PC-9 (cell line): Measurements from ENCODE around the gene NRGN. TPM values are rescaled to one million over a fixed set of nuclear protein-coding genes. Genes with fewer than 3 reads are reported as not detected.
A peak's percentile ranks its signal among the peaks of the same experiment; 100 is the strongest.
"Not testable (repeated sequence)": the region's sequence is repeated elsewhere in the genome, so short reads cannot be mapped to it uniquely, and the experiment has no call there.

Experiments
- BruUV-seq: library from RNA; stranded (reverse); fragments of 400-500 nt; replicated peaks from 2 replicates; lab custom pipeline; 2021; lab: Mats Ljungman, UMichigan
- CTCF ChIA-PET: fragments of 300-600 bp; sonication (Branson Sonifier 250); formaldehyde crosslinking; loops from one replicate; lab custom pipeline; 2022; ENCODE audit warnings: antibody characterized with exemption; lab: Charles Lee
- POLR2A ChIA-PET: fragments of 300-600 bp; sonication (Branson Sonifier 250); formaldehyde crosslinking; loops from one replicate; lab custom pipeline; 2022; ENCODE audit warnings: antibody characterized with exemption; ENCODE audit not compliant: unreplicated experiment; lab: Charles Lee
- DNase-seq, 2 experiments: peaks; one replicate each; pipeline versions ENCODE4 v3.0.0 to v3.0.0-alpha.2; 2015 to 2022; ENCODE audit warnings: mixed read lengths in 1 of 2
- H2AFZ ChIP-seq: fragments of 200-600 bp; sonication (generic); 2 replicates; pipeline ENCODE4 v1.8.1; 2017; ENCODE audit warnings: antibody characterized with exemption
- H3F3A ChIP-seq: fragments of 200-600 bp; sonication (generic); 2 replicates; pipeline ENCODE4 v1.8.1; 2017; ENCODE audit warnings: antibody characterized with exemption, mild to moderate bottlenecking, low read depth; ENCODE audit not compliant: insufficient read depth
- H3K27ac ChIP-seq: fragments of 200-600 bp; sonication (generic); 2 replicates; pipeline ENCODE4 v1.6.1; 2016; ENCODE audit warnings: mixed run types
- H3K27me3 ChIP-seq: fragments of 200-600 bp; sonication (generic); 2 replicates; pipeline ENCODE4 v1.6.1; 2016; ENCODE audit warnings: low read depth, mixed run types; ENCODE audit not compliant: insufficient read depth
- H3K36me3 ChIP-seq: fragments of 200-600 bp; sonication (generic); 2 replicates; pipeline ENCODE4 v1.6.1; 2016; ENCODE audit warnings: low read depth, mixed run types
- H3K4me1 ChIP-seq: fragments of 200-600 bp; sonication (generic); replicated peaks from 2 replicates; pipeline ENCODE4 v1.6.1; 2016; ENCODE audit warnings: mixed run types; ENCODE audit not compliant: insufficient read depth
- H3K4me2 ChIP-seq: fragments of 200-600 bp; sonication (generic); 2 replicates; pipeline ENCODE4 v1.6.1; 2017; ENCODE audit warnings: mixed run types
- H3K4me3 ChIP-seq: fragments of 200-600 bp; sonication (generic); 2 replicates; pipeline ENCODE4 v1.6.1; 2016; ENCODE audit warnings: mixed run types
- H3K79me2 ChIP-seq: fragments of 200-600 bp; sonication (generic); 2 replicates; pipeline ENCODE4 v1.6.1; 2017; ENCODE audit warnings: low read depth, mixed run types
- H3K9me2 ChIP-seq: fragments of 200-600 bp; sonication (generic); 2 replicates; pipeline ENCODE4 v1.8.1; 2017; ENCODE audit warnings: mild to moderate bottlenecking; ENCODE audit not compliant: insufficient read depth
- H3K9me3 ChIP-seq: fragments of 200-600 bp; sonication (generic); 2 replicates; pipeline ENCODE4 v1.8.1; 2016; ENCODE audit warnings: low read depth; ENCODE audit not compliant: insufficient read depth
- H4K20me1 ChIP-seq: fragments of 200-600 bp; sonication (generic); 2 replicates; pipeline ENCODE4 v1.8.1; 2017; ENCODE audit not compliant: insufficient read depth
- EZH2 ChIP-seq: fragments of 200-600 bp; sonication (generic); IDR thresholded peaks from 2 replicates; pipeline ENCODE4 v1.8.0; 2017; ENCODE audit warnings: antibody characterized with exemption, low read depth
- intact Hi-C: fragments of 100-400 bp; cut with micrococcal nuclease; formaldehyde crosslinking; loops from one replicate; pipeline ENCODE4 v1.10.0; 2022; ENCODE audit not compliant: unreplicated experiment
- total RNA-seq: library from RNA; stranded (reverse); gene quantifications from 2 replicates; pipeline ENCODE4 v1.2.3, GENCODE V29; 2021
- TF ChIP-seq, protein P1 (sequence below): fragments of 200-600 bp; sonication (generic); conservative IDR thresholded peaks from 2 replicates; pipeline ENCODE4 v1.6.1; 2017; ENCODE audit warnings: mixed run types, antibody characterized with exemption, mild to moderate bottlenecking, moderate library complexity

Gene NRGN
- total RNA-seq, 1 experiment from 2014 or later = 10.2 TPM

DNA sequence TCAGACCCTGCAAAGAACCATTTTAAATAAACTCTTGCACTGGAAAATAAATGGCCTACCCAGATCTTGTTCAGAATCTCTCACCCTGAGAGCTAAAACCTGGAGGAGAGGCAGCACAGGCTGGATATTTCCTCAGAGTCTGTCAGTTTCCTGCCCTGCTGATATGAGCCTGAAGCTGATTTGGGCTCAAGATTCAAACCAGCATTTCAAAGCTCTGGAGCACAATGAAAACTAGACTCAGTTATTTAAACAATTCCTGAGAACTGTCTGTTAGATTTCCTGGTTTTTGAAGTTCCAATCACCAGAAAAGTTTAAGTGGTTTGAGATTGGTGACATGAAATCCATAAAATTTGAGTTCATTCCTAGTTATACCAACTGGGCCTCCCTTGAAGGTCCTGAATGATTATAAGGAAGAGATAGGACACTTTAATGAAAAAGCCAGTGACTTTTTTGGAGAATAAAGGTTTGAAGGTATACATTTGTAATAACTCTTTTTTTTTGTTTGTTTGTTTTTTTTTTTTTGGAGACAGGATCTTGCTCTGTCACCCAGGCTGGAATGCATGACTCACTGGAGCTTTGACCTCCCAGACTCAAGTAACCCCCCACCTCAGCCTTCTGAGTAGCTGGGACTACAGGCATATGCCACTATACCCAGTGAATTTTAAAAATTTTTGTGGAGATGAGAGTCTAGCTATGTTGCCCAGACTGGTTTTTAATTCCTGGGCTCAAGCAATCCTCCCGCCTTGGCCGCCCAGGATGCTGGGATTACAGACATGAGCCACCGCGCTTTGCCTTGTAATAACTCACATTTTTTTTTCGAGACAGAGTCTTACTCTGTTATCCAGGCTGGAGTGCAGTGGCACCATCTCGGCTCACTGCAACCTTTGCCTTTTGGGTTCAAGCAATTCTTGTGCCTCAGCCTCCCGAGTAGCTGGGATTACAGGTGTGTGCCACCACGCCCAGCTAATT, 30.3 kb downstream of the NRGN start:
- H3K9me3 ChIP-seq = no peaks in the 10 kb centered on the region
- H3K36me3 ChIP-seq = peaks cover 19% of the 10 kb centered on the region; the same call in 1 of the 2 replicates
- peak overlapping the region; percentile 72 for H3K27ac ChIP-seq
- no peaks in the 10 kb centered on the region for H3K9me2 ChIP-seq
- TF ChIP-seq, protein P1, sequence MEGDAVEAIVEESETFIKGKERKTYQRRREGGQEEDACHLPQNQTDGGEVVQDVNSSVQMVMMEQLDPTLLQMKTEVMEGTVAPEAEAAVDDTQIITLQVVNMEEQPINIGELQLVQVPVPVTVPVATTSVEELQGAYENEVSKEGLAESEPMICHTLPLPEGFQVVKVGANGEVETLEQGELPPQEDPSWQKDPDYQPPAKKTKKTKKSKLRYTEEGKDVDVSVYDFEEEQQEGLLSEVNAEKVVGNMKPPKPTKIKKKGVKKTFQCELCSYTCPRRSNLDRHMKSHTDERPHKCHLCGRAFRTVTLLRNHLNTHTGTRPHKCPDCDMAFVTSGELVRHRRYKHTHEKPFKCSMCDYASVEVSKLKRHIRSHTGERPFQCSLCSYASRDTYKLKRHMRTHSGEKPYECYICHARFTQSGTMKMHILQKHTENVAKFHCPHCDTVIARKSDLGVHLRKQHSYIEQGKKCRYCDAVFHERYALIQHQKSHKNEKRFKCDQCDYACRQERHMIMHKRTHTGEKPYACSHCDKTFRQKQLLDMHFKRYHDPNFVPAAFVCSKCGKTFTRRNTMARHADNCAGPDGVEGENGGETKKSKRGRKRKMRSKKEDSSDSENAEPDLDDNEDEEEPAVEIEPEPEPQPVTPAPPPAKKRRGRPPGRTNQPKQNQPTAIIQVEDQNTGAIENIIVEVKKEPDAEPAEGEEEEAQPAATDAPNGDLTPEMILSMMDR = no peak
- TF ChIP-seq EZH2 = no peak
- peaks cover 42% of the 10 kb centered on the region for H3F3A ChIP-seq
- intact Hi-C loops = no loop called here
- peak overlapping the region; percentile 49 for H3K4me2 ChIP-seq
- peaks cover 29% of the 10 kb centered on the region; the same call in 1 of the 2 replicates for H3K79me2 ChIP-seq
- H3K4me3 ChIP-seq = peak overlapping the region; percentile 1; the same call in 1 of the 2 replicates
- H2AFZ ChIP-seq = no peak overlapping the region
- H3K27me3 ChIP-seq = no peaks in the 10 kb centered on the region
- H4K20me1 ChIP-seq = no peaks in the 10 kb centered on the region
- peak; percentile 72 to 93 for DNase-seq
- CTCF ChIA-PET = interaction anchor here (0.6 to 0.8 kb wide), 2 partner anchors 24 to 29 kb away, joined by 4 to 7 read pairs; no protein-coding TSS in a partner anchor
- H3K4me1 ChIP-seq = peaks cover 42% of the 10 kb centered on the region
- BruUV-seq = no TSS peak
- POLR2A ChIA-PET = interaction anchor here (0.6 to 0.7 kb wide), 5 partner anchors 21 to 1118 kb away, joined by 5 to 17 read pairs (median 7); partner anchors contain the start of genes HYLS1 and SIAE

DNA sequence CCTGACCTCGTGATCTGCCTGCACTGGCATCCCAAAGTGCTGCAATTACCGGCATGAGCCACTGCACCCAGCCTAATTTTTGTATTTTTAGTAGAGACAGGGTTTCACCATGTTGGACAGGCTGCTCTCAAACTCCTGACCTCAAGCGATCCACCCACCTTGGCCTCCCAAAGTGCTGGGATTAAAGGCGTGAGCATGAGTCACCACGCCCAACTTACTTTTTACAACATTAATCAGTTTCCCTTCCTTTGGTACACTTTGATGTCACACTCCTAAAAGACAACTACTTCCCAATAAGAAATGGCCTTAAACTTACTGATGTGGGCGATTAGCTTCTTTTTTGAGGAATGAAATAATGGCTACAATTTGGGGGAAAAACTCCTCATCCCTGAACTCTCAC, 31.2 kb downstream of the NRGN start:
- CTCF ChIA-PET = interaction anchor here (0.8 kb wide), 1 partner anchor 28 kb away, joined by 7 read pairs; no protein-coding TSS in a partner anchor
- intact Hi-C loops, BruUV-seq: not testable (repeated sequence)

DNA sequence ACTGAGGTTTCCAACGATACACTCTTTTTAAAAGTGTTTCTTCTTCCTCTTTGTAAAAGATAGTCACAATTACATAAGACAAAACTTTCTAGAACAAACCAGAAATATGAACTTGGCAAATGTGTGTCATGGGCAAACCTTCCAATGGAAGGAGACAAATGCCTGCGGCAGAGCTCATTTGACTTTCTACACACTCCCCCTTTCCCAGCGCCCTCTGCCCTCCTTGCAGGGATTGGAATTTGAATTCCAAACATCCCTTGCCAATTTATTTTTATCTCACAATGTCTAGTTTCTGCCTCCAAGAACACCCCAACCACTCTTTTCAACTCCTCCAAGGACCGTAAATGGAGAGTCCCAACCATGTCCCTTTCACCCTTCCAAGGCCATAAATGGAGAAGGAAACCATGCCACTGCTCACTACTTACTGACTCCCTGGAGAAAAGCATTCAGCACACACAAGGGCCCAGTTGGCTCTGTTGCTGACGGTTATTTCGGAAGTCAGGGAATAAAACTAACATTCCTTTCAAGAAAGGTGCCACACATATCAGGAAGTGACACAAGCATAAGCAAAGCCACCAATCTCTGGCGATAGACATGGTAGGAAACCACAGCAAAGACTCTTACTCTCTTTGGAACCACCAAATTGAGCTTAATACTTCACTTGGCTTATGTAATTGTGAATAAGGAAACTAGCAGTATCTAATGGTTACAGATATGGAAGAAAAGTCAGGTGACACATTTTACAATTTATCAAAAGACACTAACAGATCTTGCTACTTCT, 37.3 kb downstream of the NRGN start:
- Histone ChIP-seq H3K27me3 (no peaks in the 10 kb centered on the region), H3K36me3 (no peaks in the 10 kb centered on the region; the same call in 1 of the 2 replicates), H4K20me1 (no peaks in the 10 kb centered on the region), H3F3A (peaks cover 3% of the 10 kb centered on the region; the same call in 1 of the 2 replicates), H3K27ac (no peak overlapping the region), H3K4me2 (no peak overlapping the region), H3K4me3 (no peak overlapping the region), H3K79me2 (peaks cover 28% of the 10 kb centered on the region), H3K4me1 (peaks cover 2% of the 10 kb centered on the region), H3K9me2 (no peaks in the 10 kb centered on the region), H2AFZ (no peak overlapping the region), H3K9me3 (no peaks in the 10 kb centered on the region)
- no TSS peak for BruUV-seq
- POLR2A ChIA-PET = no interaction called here
- CTCF ChIA-PET = no interaction called here
- TF ChIP-seq EZH2 = no peak
- TF ChIP-seq, protein P1 = no peak
- intact Hi-C loops = no loop called here
- no peak for DNase-seq

More for the DNA sequence above, 31.2 kb downstream of the NRGN start:
- H3K9me2 ChIP-seq, DNase-seq, H4K20me1 ChIP-seq, H3K4me3 ChIP-seq, H3K9me3 ChIP-seq, POLR2A ChIA-PET, H3K27me3 ChIP-seq, H2AFZ ChIP-seq: not testable (repeated sequence)
- H3K36me3 ChIP-seq = peaks cover 19% of the 10 kb centered on the region; the same call in 1 of the 2 replicates
- H3K79me2 ChIP-seq = peaks cover 26% of the 10 kb centered on the region; the same call in 1 of the 2 replicates
- H3K4me1 ChIP-seq = peaks cover 42% of the 10 kb centered on the region
- H3F3A ChIP-seq = peaks cover 42% of the 10 kb centered on the region
- H3K27ac ChIP-seq = peak overlapping the region; percentile 72
- peak overlapping the region; percentile 49; the same call in 1 of the 2 replicates for H3K4me2 ChIP-seq
